B cell (primary cell): ENCODE data around the gene PYDC1. TPM values are rescaled to one million over a fixed set of nuclear protein-coding genes. Genes with fewer than 3 reads are reported as not detected.

ENCODE experiments used
- ATAC-seq: fragments of 200-7000 bp; cut with Tn5 transposase; one replicate; pipeline ENCODE4 v1.10.0; 2021; ENCODE audit warnings: low read depth, mild to moderate bottlenecking, moderate number of reproducible peaks, moderate library complexity
- CTCF ChIA-PET: fragments of 350-600 bp; sonication (Branson Sonifier 250); formaldehyde crosslinking; loops from one replicate; lab custom pipeline; 2021; ENCODE audit warnings: antibody characterized with exemption, inconsistent platforms; lab: Charles Lee
- POLR2A ChIA-PET: fragments of 350-600 bp; sonication (Branson Sonifier 250); formaldehyde crosslinking; loops from one replicate; lab custom pipeline; 2021; ENCODE audit warnings: antibody characterized with exemption; lab: Charles Lee
- DNase-seq: peaks from one replicate; pipeline ENCODE4 v3.0.0; 2013
- H2AFZ ChIP-seq: 2 replicates; pipeline ENCODE4 v1.6.1; 2012; ENCODE audit warnings: mild to moderate bottlenecking, low read depth, low read length; ENCODE audit not compliant: insufficient read depth, poor library complexity, severe bottlenecking
- H3K27ac ChIP-seq, 2 donors: 1 replicate in 1 of 2; 2 replicates in 1 of 2; pipeline ENCODE4 v1.5.1; 2012 to 2013; ENCODE audit warnings: low read length in 2 of 2, mild to moderate bottlenecking in 2 of 2, moderate library complexity in 1 of 2
- H3K27me3 ChIP-seq, 4 experiments: fragments of 200-600 bp in 1 of 4; sonication (generic) in 1 of 4; replicated peaks in 1 of 4; 1 replicate in 2 of 4; 2 replicates in 2 of 4; pipeline versions ENCODE4 v1.6.1 to v1.7.0; 2013 to 2016; ENCODE audit warnings: low read length in 3 of 4, mild to moderate bottlenecking in 2 of 4, mixed read lengths in 1 of 4, moderate library complexity in 1 of 4; ENCODE audit not compliant: insufficient read depth in 4 of 4, control insufficient read depth in 3 of 4; ENCODE audit errors: control extremely low read depth in 1 of 4
- H3K36me3 ChIP-seq, 2 experiments: replicated peaks in 1 of 2; 1 replicate in 1 of 2; 2 replicates in 1 of 2; pipeline versions ENCODE4 v1.6.1 to v1.7.1; 2013; ENCODE audit warnings: low read length in 1 of 2; ENCODE audit not compliant: insufficient read depth in 2 of 2, control insufficient read depth in 1 of 2; ENCODE audit errors: control extremely low read depth in 1 of 2, extremely low read depth in 1 of 2
- H3K4me1 ChIP-seq, 2 donors: fragments of 200-600 bp in 1 of 2; sonication (generic) in 1 of 2; 1 replicate in 1 of 2; 2 replicates in 1 of 2; pipeline versions ENCODE4 v1.5.1 to v1.6.1; 2013 to 2017; ENCODE audit warnings: low read length in 2 of 2; ENCODE audit not compliant: control insufficient read depth in 2 of 2, insufficient read depth in 2 of 2
- H3K4me2 ChIP-seq: replicated peaks from 2 replicates; pipeline ENCODE3; 2012; ENCODE audit warnings: mild to moderate bottlenecking, low read depth, low read length; ENCODE audit not compliant: poor library complexity, severe bottlenecking
- H3K4me3 ChIP-seq, 5 experiments: fragments of 200-600 bp in 1 of 5; sonication (generic) in 1 of 5; 1 replicate in 3 of 5; 2 replicates in 2 of 5; pipeline versions ENCODE4 v1.5.1 to v1.7.0; 2011 to 2016; ENCODE audit warnings: low read length in 4 of 5, mild to moderate bottlenecking in 4 of 5, low read depth in 2 of 5, control low read depth in 1 of 5, moderate library complexity in 1 of 5; ENCODE audit not compliant: insufficient read depth in 1 of 5; ENCODE audit errors: control extremely low read depth in 1 of 5, extremely low read depth in 1 of 5
- H3K79me2 ChIP-seq: fragments of 200-600 bp; sonication (generic); one replicate; pipeline ENCODE4 v1.6.0; 2016; ENCODE audit warnings: low read length; ENCODE audit not compliant: control insufficient read depth, insufficient read depth
- H3K9ac ChIP-seq: fragments of 200-600 bp; sonication (generic); 2 replicates; pipeline ENCODE4 v1.6.1; 2017; ENCODE audit warnings: mild to moderate bottlenecking, low read length, moderate library complexity
- H3K9me3 ChIP-seq, 3 donors: one replicate each; pipeline versions ENCODE4 v1.6.1 to v1.7.1; 2013; ENCODE audit warnings: low read length in 2 of 3; ENCODE audit not compliant: control insufficient read depth in 2 of 3, insufficient read depth in 1 of 3; ENCODE audit errors: control extremely low read depth in 1 of 3
- H4K20me1 ChIP-seq: 2 replicates; pipeline ENCODE4 v1.6.0; 2012; ENCODE audit warnings: mild to moderate bottlenecking, low read length; ENCODE audit not compliant: insufficient read depth, control insufficient read depth, poor library complexity, severe bottlenecking
- H3K27ac Mint-ChIP-seq: one replicate; pipeline ENCODE4 v1.8.0; 2021; ENCODE audit warnings: mixed read lengths
- H3K27me3 Mint-ChIP-seq: one replicate; pipeline ENCODE4 v1.8.0; 2021; ENCODE audit warnings: mixed read lengths
- H3K4me1 Mint-ChIP-seq: one replicate; pipeline ENCODE4 v1.8.0; 2021; ENCODE audit warnings: mixed read lengths
- H3K4me3 Mint-ChIP-seq: one replicate; pipeline ENCODE4 v1.8.0; 2021; ENCODE audit warnings: mixed read lengths
- H3K9me3 Mint-ChIP-seq: one replicate; pipeline ENCODE4 v1.8.0; 2022; ENCODE audit warnings: mixed read lengths; ENCODE audit not compliant: insufficient read depth
- EZH2 ChIP-seq: IDR thresholded peaks from 2 replicates; pipeline ENCODE4 v1.6.1; 2012; ENCODE audit warnings: borderline replicate concordance, low read depth, mild to moderate bottlenecking, moderate library complexity, low read length; ENCODE audit not compliant: insufficient read depth, poor library complexity, severe bottlenecking
- WGBS: methylation state at CpG from one replicate; pipeline ENCODE4 v1.1.5; 2013; ENCODE audit warnings: missing lambda C conversion rate; ENCODE audit not compliant: insufficient coverage; 5-methylcytosine and 5-hydroxymethylcytosine counted together
- intact Hi-C: fragments of 100-400 bp; cut with micrococcal nuclease; formaldehyde crosslinking; loops from one replicate; pipeline ENCODE4 v1.10.0; 2022
- polyA plus RNA-seq: library from polyadenylated mRNA; depleted of rRNA; stranded (reverse); fragments of >200 nt; gene quantifications from 2 replicates; pipeline ENCODE4 v1.2.3, GENCODE V29; 2012
- total RNA-seq, 2 donors: library from RNA; stranded (reverse); fragments of 120-200 nt in 1 of 2; gene quantifications; 1 replicate in 1 of 2; 2 replicates in 1 of 2; pipeline versions ENCODE4 v1.2.3 to v1.2.4, GENCODE V29; 2013 to 2022
- TF ChIP-seq, protein P1 (sequence below): fragments of 200-600 bp; IDR thresholded peaks from one replicate; pipeline ENCODE4 v1.8.0; 2022; ENCODE audit warnings: antibody characterized with exemption, mild to moderate bottlenecking

PYDC1 gene
- total and polyA plus RNA-seq, 2 donors (not counting 1 experiment from before 2014, with no cell fraction given): not detected

DNA sequence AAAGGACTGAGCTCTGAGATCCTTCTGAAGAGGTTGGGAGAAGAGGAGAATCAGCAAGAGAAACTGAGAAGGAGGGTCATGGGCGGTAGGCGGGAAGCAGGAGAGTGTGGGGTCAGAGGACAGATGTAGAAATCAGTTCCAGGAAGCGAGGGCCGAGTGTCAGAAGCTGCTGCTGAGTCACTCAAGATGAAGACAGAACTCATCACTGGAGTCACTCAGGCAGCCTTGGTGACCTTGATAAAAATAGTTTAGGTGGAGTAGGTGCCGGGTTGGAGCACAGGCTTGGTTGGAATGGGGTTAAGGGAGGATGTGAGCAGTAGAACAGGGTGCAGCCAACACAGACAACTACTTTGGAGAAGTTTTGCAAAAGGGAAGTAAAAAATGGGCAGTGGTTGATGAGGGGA is 36.7 kb upstream of the PYDC1 start:
- H3K9ac ChIP-seq: no peak overlapping the region
- TF ChIP-seq EZH2: no peak
- TF ChIP-seq, protein P1, sequence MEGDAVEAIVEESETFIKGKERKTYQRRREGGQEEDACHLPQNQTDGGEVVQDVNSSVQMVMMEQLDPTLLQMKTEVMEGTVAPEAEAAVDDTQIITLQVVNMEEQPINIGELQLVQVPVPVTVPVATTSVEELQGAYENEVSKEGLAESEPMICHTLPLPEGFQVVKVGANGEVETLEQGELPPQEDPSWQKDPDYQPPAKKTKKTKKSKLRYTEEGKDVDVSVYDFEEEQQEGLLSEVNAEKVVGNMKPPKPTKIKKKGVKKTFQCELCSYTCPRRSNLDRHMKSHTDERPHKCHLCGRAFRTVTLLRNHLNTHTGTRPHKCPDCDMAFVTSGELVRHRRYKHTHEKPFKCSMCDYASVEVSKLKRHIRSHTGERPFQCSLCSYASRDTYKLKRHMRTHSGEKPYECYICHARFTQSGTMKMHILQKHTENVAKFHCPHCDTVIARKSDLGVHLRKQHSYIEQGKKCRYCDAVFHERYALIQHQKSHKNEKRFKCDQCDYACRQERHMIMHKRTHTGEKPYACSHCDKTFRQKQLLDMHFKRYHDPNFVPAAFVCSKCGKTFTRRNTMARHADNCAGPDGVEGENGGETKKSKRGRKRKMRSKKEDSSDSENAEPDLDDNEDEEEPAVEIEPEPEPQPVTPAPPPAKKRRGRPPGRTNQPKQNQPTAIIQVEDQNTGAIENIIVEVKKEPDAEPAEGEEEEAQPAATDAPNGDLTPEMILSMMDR: no peak
- H3K4me3 ChIP-seq: no peak overlapping the region
- no peak overlapping the region for H3K27ac ChIP-seq
- no peaks in the 10 kb centered on the region for H4K20me1 ChIP-seq
- H3K36me3 ChIP-seq: no peaks in the 10 kb centered on the region
- ChIA-PET CTCF (no interaction called here), POLR2A (no interaction called here)
- H3K9me3 Mint-ChIP-seq: no peaks in the 10 kb centered on the region
- DNase-seq: peak; percentile 28
- H3K9me3 ChIP-seq: no peaks in the 10 kb centered on the region
- peaks cover 5% of the 10 kb centered on the region for H3K27me3 Mint-ChIP-seq
- H3K27ac Mint-ChIP-seq: no peak overlapping the region
- H2AFZ ChIP-seq: no peak overlapping the region
- no peak for ATAC-seq
- H3K4me1 Mint-ChIP-seq: peaks cover 25% of the 10 kb centered on the region
- H3K4me3 Mint-ChIP-seq: no peak overlapping the region
- 33% methylated on average over 5 of the region's 5 CpGs for WGBS
- peaks cover 0 to 23% (median 7%) of the 10 kb centered on the region in 4 experiments for H3K27me3 ChIP-seq
- peak overlapping the region; percentile 45 for H3K4me2 ChIP-seq
- no peaks in the 10 kb centered on the region for H3K79me2 ChIP-seq
- H3K4me1 ChIP-seq: peaks cover 12 to 13% of the 10 kb centered on the region in 2 donors
- intact Hi-C loops: no loop called here

- H3K36me3 ChIP-seq: no peaks in the 10 kb centered on the region
- H3K4me3 Mint-ChIP-seq: no peak overlapping the region
- H3K27me3 ChIP-seq: peaks cover 0 to 27% (median 9%) of the 10 kb centered on the region in 4 experiments
- no peaks in the 10 kb centered on the region for H3K9me3 ChIP-seq
- no peak overlapping the region for H3K4me2 ChIP-seq
- H4K20me1 ChIP-seq: no peaks in the 10 kb centered on the region
- WGBS: 100% methylated on average over 1 of the region's 5 CpGs
- no peak for DNase-seq
- H2AFZ ChIP-seq: no peak overlapping the region
- ChIA-PET CTCF (no interaction called here), POLR2A (no interaction called here)
- intact Hi-C loops: no loop called here
- H3K27me3 Mint-ChIP-seq: peaks cover 5% of the 10 kb centered on the region
- H3K4me1 Mint-ChIP-seq: peaks cover 19% of the 10 kb centered on the region
- no peak overlapping the region for H3K27ac ChIP-seq
- H3K9ac ChIP-seq: no peak overlapping the region
- ATAC-seq: no peak
- no peak overlapping the region for H3K4me3 ChIP-seq
- H3K9me3 Mint-ChIP-seq: no peaks in the 10 kb centered on the region
- peaks cover 7 to 10% of the 10 kb centered on the region in 2 donors for H3K4me1 ChIP-seq
- H3K79me2 ChIP-seq: no peaks in the 10 kb centered on the region
- no peak for TF ChIP-seq EZH2
- TF ChIP-seq, protein P1: no peak
- no peak overlapping the region for H3K27ac Mint-ChIP-seq
Observed at GRCh38 chr16:31251435-31251834, 34.5 kb upstream of the PYDC1 start.
